Right ventricle myocardium superior (tissue), 1 donor: ENCODE results near the gene RALGPS2. TPM values are rescaled to one million over a fixed set of nuclear protein-coding genes. Genes with fewer than 3 reads are reported as not detected.
A peak's percentile ranks its signal among the peaks of the same experiment; 100 is the strongest.
"Not testable (repeated sequence)": the region's sequence is repeated elsewhere in the genome, so short reads cannot be mapped to it uniquely, and the experiment has no call there.

Source experiments
- ATAC-seq: fragments of 200-7000 bp; cut with Tn5 transposase; one replicate; pipeline ENCODE4 v1.9.1; 2020; ENCODE audit warnings: mild to moderate bottlenecking; ENCODE audit not compliant: poor library complexity
- DNase-seq: peaks from one replicate; pipeline ENCODE4 v3.0.0-alpha.2; 2020
- intact Hi-C: fragments of 100-400 bp; cut with DNase I; formaldehyde crosslinking; loops from one replicate; pipeline ENCODE4 v1.11.2; 2022
- total RNA-seq: library from RNA; stranded (reverse); fragmentation: NEBNext Ultra II Directional; extraction: Animal tissue kit (Norgen Biotek cat#: 25700); gene quantifications from one replicate; pipeline ENCODE4 v1.2.1, GENCODE V29; 2021
- donor health status: DM: no; HTN: yes; CAD: no; lungs with severe emphysema.

Gene RALGPS2
- total RNA-seq, 1 donor from 2014 or later = 13.8 TPM

GRCh38 chr1:178716111-178716510 is 8.9 kb upstream of the RALGPS2 start:
- DNase-seq (no peak), ATAC-seq (no peak)
- intact Hi-C loops = no loop called here

GRCh38 chr1:178718520-178718919 is 6.5 kb upstream of the RALGPS2 start:
- intact Hi-C loops = no loop called here
- no peak for DNase-seq
- ATAC-seq = no peak

GRCh38 chr1:178723546-178723945 is 1.5 kb upstream of the RALGPS2 start:
- intact Hi-C loops = no loop called here
- no peak for DNase-seq

GRCh38 chr1:178724376-178724727 is 692 bp upstream of the RALGPS2 start:
- no peak for DNase-seq
- no peak for ATAC-seq
- intact Hi-C loops = no loop called here

More at GRCh38 chr1:178723546-178723945, 1.5 kb upstream of the RALGPS2 start:
- ATAC-seq = no peak

- peak; percentile 49 for DNase-seq
- intact Hi-C loops = no loop called here
Observed at GRCh38 chr1:178725466-178726086, 532 bp downstream of the RALGPS2 start.

GRCh38 chr1:178726087-178726517 is 1.1 kb downstream of the RALGPS2 start:
- intact Hi-C loops = no loop called here
- peak; percentile 83 for ATAC-seq
- DNase-seq = peak; percentile 71

More at GRCh38 chr1:178725466-178726086, 532 bp downstream of the RALGPS2 start:
- ATAC-seq = peak; percentile 66

- DNase-seq = no peak
- intact Hi-C loops = no loop called here
- no peak for ATAC-seq
Observed at GRCh38 chr1:178726545-178726944, 1.5 kb downstream of the RALGPS2 start.

GRCh38 chr1:178727014-178727895 is 2.2 kb downstream of the RALGPS2 start:
- ATAC-seq (no peak), DNase-seq (no peak)
- intact Hi-C loops = no loop called here

GRCh38 chr1:178733972-178734371 is 8.9 kb downstream of the RALGPS2 start:
- DNase-seq (no peak), ATAC-seq (no peak)

GRCh38 chr1:178738780-178739179 is 13.7 kb downstream of the RALGPS2 start:
- intact Hi-C loops = no loop called here
- ATAC-seq (no peak), DNase-seq (no peak)

More at GRCh38 chr1:178733972-178734371, 8.9 kb downstream of the RALGPS2 start:
- intact Hi-C loops = no loop called here

GRCh38 chr1:178739285-178740045 is 14.4 kb downstream of the RALGPS2 start:
- DNase-seq (no peak), ATAC-seq (peak; percentile 74)
- intact Hi-C loops = no loop called here

GRCh38 chr1:178740491-178740890 is 15.4 kb downstream of the RALGPS2 start:
- no peak for DNase-seq
- no peak for ATAC-seq
- intact Hi-C loops = no loop called here

GRCh38 chr1:178740924-178741323 is 15.9 kb downstream of the RALGPS2 start:
- ATAC-seq = no peak
- no peak for DNase-seq
- intact Hi-C loops = no loop called here

GRCh38 chr1:178743801-178744200 is 18.8 kb downstream of the RALGPS2 start:
- no peak for ATAC-seq
- no peak for DNase-seq
- intact Hi-C loops = no loop called here

- DNase-seq = no peak
- intact Hi-C loops = no loop called here
- ATAC-seq = no peak
Observed at GRCh38 chr1:178745260-178745659, 20.2 kb downstream of the RALGPS2 start.

- no peak for ATAC-seq
- no peak for DNase-seq
- intact Hi-C loops = no loop called here
Observed at GRCh38 chr1:178746345-178746744, 21.3 kb downstream of the RALGPS2 start.

GRCh38 chr1:178747361-178747760 is 22.3 kb downstream of the RALGPS2 start:
- ATAC-seq, DNase-seq, intact Hi-C loops: not testable (repeated sequence)

GRCh38 chr1:178749581-178750166 is 24.6 kb downstream of the RALGPS2 start:
- intact Hi-C loops = no loop called here
- ATAC-seq (no peak), DNase-seq (no peak)

GRCh38 chr1:178751046-178751445 is 26.0 kb downstream of the RALGPS2 start:
- ATAC-seq = no peak
- no peak for DNase-seq
- intact Hi-C loops = no loop called here
